SU-DHL-6 (cell line): Measurements from ENCODE around the gene NCKAP5.

Source experiments
- H2AFZ ChIP-seq: fragments of 200-600 bp; sonication (generic); 2 replicates; pipeline ENCODE4 v1.6.1; 2014; ENCODE audit warnings: low read depth, mild to moderate bottlenecking, moderate library complexity, mixed read lengths, antibody characterized with exemption, low read length; ENCODE audit not compliant: severe bottlenecking
- H3F3A ChIP-seq: fragments of 200-600 bp; shearing (Covaris generic); 2 replicates; pipeline ENCODE4 v1.6.0; 2016; ENCODE audit warnings: antibody characterized with exemption, mild to moderate bottlenecking; ENCODE audit not compliant: insufficient read depth
- H3K27ac ChIP-seq: fragments of 200-600 bp; sonication (generic); 2 replicates; pipeline ENCODE4 v1.5.1; 2016; ENCODE audit warnings: low read depth, mild to moderate bottlenecking, low read length, moderate library complexity, mixed read lengths
- H3K27me3 ChIP-seq: fragments of 200-600 bp; sonication (generic), shearing (Covaris generic); 2 replicates; pipeline ENCODE4 v1.6.0; 2014; ENCODE audit warnings: mild to moderate bottlenecking, low read length
- H3K36me3 ChIP-seq: fragments of 200-600 bp; sonication (generic); 2 replicates; pipeline ENCODE4 v1.6.1; 2014; ENCODE audit warnings: mild to moderate bottlenecking, low read length, mixed read lengths
- H3K4me2 ChIP-seq: fragments of 300-600, 200-600 bp; shearing (Covaris generic), sonication (generic); 2 replicates; pipeline ENCODE4 v1.6.0; 2014; ENCODE audit warnings: low read length, low read depth, mild to moderate bottlenecking; ENCODE audit not compliant: poor library complexity, severe bottlenecking
- H3K4me3 ChIP-seq: fragments of 200-600 bp; sonication (generic); 2 replicates; pipeline ENCODE4 v1.5.1; 2014; ENCODE audit warnings: antibody characterized with exemption, low read length, mild to moderate bottlenecking, mixed read lengths; ENCODE audit not compliant: insufficient read depth, poor library complexity, severe bottlenecking
- H3K79me2 ChIP-seq: fragments of 200-600 bp; sonication (generic); 2 replicates; pipeline ENCODE4 v1.6.1; 2014; ENCODE audit warnings: mild to moderate bottlenecking, low read length, moderate library complexity; ENCODE audit not compliant: insufficient read depth
- H3K9ac ChIP-seq: fragments of 200-600 bp; sonication (generic); 2 replicates; pipeline ENCODE4 v1.7.0; 2014; ENCODE audit warnings: mild to moderate bottlenecking, low read length
- H3K9me2 ChIP-seq: fragments of 200-600 bp; sonication (generic); replicated peaks from 2 replicates; pipeline ENCODE4 v1.6.1; 2014; ENCODE audit warnings: low read length; ENCODE audit not compliant: insufficient read depth
- H3K9me3 ChIP-seq: fragments of 200-600 bp; sonication (generic); 2 replicates; pipeline ENCODE4 v1.6.1; 2014; ENCODE audit warnings: low read length, mixed read lengths; ENCODE audit not compliant: insufficient read depth
- H4K20me1 ChIP-seq: fragments of 200-600 bp; sonication (generic); 2 replicates; pipeline ENCODE4 v1.6.1; 2014; ENCODE audit warnings: low read depth, mild to moderate bottlenecking, antibody characterized with exemption, low read length, moderate library complexity, mixed read lengths
- EZH2phosphoT487 ChIP-seq: fragments of 200-600 bp; sonication (generic), shearing (Covaris generic); conservative IDR thresholded peaks from 2 replicates; pipeline ENCODE4 v1.6.1; 2018; ENCODE audit warnings: mild to moderate bottlenecking, antibody characterized with exemption, low read length, moderate library complexity, mixed read lengths
- TF ChIP-seq, protein P1 (sequence below): fragments of 200-600 bp; sonication (generic); IDR thresholded peaks from one replicate; pipeline ENCODE4 v1.5.1; 2017; ENCODE audit warnings: antibody characterized with exemption, mild to moderate bottlenecking, low read length, moderate library complexity; ENCODE audit not compliant: insufficient read depth, poor library complexity, severe bottlenecking

NCKAP5 gene

DNA sequence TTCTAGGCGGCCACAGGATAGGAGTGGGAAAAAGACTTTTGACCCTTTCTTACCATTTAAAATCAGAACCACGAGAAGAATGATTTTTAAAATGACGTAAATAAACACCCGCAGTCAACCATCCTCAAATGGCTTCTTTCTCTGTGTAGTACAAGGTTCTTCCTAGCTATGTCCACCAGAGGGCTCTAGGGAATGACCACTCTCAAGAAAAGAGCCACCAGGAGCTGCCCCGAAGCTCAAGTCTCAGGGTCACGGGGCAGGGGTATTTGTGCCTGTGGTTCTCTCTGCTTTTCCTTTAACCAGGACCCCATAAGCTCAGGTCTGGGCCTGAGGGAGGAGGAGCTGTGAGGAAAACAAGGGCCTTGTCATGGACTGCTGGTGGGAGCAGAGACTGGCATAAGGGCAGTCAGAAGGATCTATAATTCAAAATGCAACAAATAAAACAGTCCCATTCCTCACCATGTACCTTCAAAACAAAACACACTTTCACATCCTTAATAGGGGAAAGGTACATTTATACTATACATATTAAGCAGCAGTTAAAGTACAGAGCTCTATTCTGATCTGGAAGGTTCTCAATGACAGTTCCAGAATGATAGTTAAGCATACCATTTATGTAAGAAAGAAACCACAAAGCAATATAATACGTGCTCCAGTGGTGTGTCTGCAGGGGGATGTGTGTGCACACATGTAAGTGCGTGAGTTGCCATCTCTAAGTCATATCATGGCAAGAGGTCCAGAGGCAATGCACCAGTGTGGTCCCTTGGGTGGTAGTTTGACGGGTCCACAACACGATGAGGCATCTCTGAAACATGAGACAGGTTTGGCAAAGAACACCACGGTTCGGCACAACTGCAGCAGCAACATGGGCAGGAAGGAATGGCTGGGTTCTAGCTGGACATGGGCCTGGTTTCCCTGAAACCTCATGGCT lies 916.9 kb downstream of the NCKAP5 start:
- Histone ChIP-seq H4K20me1 (no peaks in the 10 kb centered on the region), H2AFZ (no peak overlapping the region), H3K4me2 (no peak overlapping the region), H3F3A (no peaks in the 10 kb centered on the region), H3K9me3 (no peaks in the 10 kb centered on the region), H3K9me2 (no peaks in the 10 kb centered on the region), H3K27me3 (no peaks in the 10 kb centered on the region), H3K79me2 (no peaks in the 10 kb centered on the region), H3K36me3 (no peaks in the 10 kb centered on the region), H3K9ac (no peak overlapping the region), H3K4me3 (no peak overlapping the region), H3K27ac (no peak overlapping the region)
- no peak for TF ChIP-seq EZH2phosphoT487
- TF ChIP-seq, protein P1, sequence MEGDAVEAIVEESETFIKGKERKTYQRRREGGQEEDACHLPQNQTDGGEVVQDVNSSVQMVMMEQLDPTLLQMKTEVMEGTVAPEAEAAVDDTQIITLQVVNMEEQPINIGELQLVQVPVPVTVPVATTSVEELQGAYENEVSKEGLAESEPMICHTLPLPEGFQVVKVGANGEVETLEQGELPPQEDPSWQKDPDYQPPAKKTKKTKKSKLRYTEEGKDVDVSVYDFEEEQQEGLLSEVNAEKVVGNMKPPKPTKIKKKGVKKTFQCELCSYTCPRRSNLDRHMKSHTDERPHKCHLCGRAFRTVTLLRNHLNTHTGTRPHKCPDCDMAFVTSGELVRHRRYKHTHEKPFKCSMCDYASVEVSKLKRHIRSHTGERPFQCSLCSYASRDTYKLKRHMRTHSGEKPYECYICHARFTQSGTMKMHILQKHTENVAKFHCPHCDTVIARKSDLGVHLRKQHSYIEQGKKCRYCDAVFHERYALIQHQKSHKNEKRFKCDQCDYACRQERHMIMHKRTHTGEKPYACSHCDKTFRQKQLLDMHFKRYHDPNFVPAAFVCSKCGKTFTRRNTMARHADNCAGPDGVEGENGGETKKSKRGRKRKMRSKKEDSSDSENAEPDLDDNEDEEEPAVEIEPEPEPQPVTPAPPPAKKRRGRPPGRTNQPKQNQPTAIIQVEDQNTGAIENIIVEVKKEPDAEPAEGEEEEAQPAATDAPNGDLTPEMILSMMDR: peak; percentile 10

DNA sequence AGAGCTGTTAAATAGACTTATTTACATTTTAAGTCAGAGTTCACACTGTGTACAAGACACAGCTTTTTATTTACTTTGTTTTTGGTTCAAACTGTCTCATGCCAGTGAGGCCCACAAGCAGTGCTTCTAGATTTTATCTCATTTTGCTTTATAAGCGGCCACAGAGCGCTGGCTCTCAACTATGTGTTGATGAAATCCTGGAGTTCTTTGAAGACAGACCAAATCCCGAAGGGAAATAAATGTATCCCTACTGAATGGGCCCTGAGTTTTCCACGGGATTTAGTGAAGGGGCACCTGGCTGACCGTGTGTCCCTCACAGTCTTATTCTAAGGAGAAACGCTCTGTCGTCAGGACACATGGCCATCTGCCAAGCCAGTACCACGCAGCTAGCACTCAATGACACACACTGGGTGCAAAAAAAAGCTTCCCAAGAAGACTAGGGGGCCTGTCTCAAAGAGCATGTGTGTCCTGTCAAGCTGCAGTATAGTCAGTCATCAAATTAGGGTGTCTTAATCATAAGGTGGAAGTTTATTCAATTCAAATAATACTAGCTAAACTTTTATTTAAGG lies 921.6 kb downstream of the NCKAP5 start:
- TF ChIP-seq, protein P1: no peak
- Histone ChIP-seq H3K4me3 (no peak overlapping the region), H3K27me3 (no peaks in the 10 kb centered on the region), H3K36me3 (no peaks in the 10 kb centered on the region), H3K9me2 (no peaks in the 10 kb centered on the region), H3K27ac (no peak overlapping the region), H3K9me3 (no peaks in the 10 kb centered on the region), H4K20me1 (no peaks in the 10 kb centered on the region), H3K79me2 (no peaks in the 10 kb centered on the region), H3K4me2 (no peak overlapping the region), H3F3A (no peaks in the 10 kb centered on the region), H2AFZ (no peak overlapping the region), H3K9ac (no peak overlapping the region)

DNA sequence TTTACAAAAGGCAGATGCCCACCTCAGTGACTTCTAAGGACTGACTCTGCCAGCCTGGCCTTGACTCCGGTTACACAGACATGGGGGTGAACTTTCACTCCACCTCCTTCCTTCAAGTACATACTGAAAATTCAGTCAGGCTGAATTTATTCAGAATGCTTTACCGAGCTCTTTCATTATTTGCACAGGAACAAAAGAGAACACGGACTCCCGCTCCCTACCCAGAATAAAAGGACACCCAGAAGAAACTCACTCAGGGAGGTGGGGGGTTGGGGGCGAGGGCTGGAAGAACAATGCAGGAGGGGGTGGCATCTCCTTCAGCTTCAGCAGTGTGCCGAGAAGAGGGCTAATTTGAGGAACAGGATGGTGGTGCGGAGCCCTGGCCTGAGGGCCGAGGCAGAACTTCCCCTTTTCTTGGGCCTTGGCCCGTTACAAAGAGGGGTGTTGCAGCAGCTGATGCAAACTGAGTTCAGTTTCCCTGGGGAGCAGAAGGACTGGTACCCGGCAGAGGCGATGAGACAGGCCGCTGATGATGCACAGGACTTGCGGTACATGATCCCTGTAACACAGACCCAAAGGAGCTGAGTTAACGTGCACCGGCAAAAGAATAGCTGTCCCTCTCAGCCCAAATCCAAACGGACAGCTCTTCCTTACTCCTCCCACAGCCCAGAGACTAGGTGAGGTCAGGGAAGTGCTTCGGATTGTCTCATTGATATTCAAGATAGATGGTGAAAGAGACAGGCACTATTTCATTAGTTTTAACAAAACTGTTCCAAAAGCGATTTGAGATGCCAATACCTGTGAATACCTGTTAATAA lies 922.3 kb downstream of the NCKAP5 start:
- Histone ChIP-seq H3F3A (no peaks in the 10 kb centered on the region), H3K27ac (no peak overlapping the region), H3K36me3 (no peaks in the 10 kb centered on the region), H3K4me3 (no peak overlapping the region), H3K27me3 (no peaks in the 10 kb centered on the region), H3K4me2 (no peak overlapping the region), H3K9me2 (no peaks in the 10 kb centered on the region), H2AFZ (no peak overlapping the region), H3K9ac (no peak overlapping the region), H3K79me2 (no peaks in the 10 kb centered on the region), H3K9me3 (no peaks in the 10 kb centered on the region), H4K20me1 (no peaks in the 10 kb centered on the region)
- TF ChIP-seq, protein P1: no peak
- TF ChIP-seq EZH2phosphoT487: no peak
